IgD-negative memory B cell (primary cell): ENCODE data around the gene CEP126. TPM values are rescaled to one million over a fixed set of nuclear protein-coding genes. Genes with fewer than 3 reads are reported as not detected.

ENCODE experiments used
- H3K27ac Mint-ChIP-seq, 3 donors: one replicate each; pipeline ENCODE4 v1.8.0; 2020 to 2022; ENCODE audit warnings: mild to moderate bottlenecking in 3 of 3, mixed read lengths in 3 of 3, moderate library complexity in 1 of 3
- H3K27me3 Mint-ChIP-seq: one replicate; pipeline ENCODE4 v1.8.0; 2021; ENCODE audit warnings: mixed read lengths
- H3K36me3 Mint-ChIP-seq: one replicate; pipeline ENCODE4 v1.8.0; 2020; ENCODE audit warnings: mild to moderate bottlenecking, mixed read lengths
- H3K4me1 Mint-ChIP-seq, 3 donors: one replicate each; pipeline ENCODE4 v1.8.0; 2020 to 2022; ENCODE audit warnings: mixed read lengths in 3 of 3, mild to moderate bottlenecking in 1 of 3
- H3K4me3 Mint-ChIP-seq, 4 donors: one replicate each; pipeline ENCODE4 v1.8.0; 2020 to 2022; ENCODE audit warnings: mild to moderate bottlenecking in 4 of 4, mixed read lengths in 4 of 4, moderate library complexity in 3 of 4
- H3K9me3 Mint-ChIP-seq, 3 donors: one replicate each; pipeline ENCODE4 v1.8.0; 2020 to 2021; ENCODE audit warnings: mixed read lengths in 3 of 3, mild to moderate bottlenecking in 1 of 3
- polyA plus RNA-seq: library from polyadenylated mRNA; unstranded; fragments of 300-500 nt; fragmentation: Illumina TruSeq; gene quantifications from one replicate; pipeline ENCODE4 v1.2.3, GENCODE V29; 2021

The CEP126 gene, protein sequence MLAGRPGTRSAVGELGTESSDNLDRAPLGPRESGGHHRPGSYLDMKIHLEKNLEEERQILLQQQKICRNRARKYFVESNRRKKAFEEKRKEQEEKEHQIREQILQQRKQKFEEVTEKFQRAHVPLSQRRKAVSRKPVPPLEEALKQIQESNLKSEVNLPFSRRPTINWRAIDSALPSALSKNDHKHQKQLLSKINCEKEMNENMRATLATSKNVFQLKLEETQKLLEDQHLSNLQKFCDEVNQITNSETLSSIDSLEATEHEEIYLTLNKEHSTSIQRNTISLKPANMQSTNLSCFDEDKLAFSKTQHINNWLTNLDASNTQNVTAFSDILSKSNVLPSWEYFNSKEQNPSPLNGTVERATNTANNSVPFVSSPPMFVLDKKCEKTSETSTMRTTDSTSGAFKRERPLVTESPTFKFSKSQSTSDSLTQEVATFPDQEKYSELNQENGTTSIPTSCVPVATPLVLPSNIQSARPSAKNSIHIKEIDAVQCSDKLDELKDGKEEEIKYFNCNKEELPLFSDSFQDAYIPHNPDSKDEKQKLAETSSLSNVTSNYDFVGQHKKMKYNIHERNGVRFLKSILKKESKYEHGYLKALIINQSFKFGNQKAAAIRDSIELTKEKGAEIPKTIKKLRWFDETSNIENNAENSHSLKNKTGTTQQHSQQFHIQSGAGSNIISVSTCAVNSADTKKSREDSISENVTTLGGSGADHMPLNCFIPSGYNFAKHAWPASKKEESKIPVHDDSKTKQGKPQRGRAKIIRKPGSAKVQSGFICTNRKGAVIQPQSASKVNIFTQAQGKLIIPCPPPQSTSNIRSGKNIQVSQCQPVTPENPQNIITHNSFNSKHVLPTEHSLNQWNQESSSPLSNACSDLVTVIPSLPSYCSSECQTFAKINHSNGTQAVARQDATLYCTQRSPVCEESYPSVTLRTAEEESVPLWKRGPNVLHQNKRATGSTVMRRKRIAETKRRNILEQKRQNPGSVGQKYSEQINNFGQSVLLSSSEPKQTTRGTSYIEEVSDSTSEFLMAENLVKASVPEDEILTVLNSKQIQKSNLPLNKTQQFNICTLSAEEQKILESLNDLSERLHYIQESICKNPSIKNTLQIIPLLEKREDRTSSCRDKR
- polyA plus RNA-seq: 0.50 TPM

DNA sequence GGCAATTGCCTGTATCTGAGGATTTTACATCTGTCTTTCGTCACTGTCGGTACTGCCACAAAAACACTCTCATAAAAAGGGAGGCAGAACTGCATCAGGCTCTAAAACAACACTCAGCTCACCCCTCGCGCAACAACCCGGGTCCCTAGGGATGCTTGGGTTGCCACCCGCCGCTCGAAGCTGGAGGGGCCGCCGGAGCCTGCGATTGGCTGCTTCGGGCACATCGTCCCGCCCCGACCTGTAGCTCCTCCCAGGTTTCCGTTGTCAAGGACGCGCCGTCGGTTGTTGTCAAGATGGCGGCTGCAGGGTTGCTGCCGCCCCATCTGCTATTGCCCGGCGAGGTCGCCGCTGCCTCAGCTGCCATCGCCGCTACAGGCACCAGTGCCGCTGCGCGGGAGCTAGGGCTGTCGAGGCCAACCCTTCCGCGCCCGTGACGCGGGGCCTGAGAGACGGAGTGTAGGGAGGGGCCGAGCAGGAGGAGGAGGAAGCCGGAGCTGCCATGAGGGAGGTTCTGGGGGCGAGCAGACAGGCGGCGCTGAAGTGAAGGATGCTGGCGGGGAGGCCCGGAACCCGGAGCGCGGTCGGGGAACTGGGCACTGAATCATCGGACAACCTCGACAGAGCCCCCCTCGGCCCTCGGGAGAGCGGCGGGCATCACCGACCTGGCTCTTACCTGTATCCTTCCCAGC, at the start of gene CEP126:
Gene CEP126, plus strand, starts transcription at position 273 of the 689 bp plus-strand sequence. Its CDS starts 275 bp downstream, at position 548.
- no peaks in the 10 kb centered on the region for H3K27me3 Mint-ChIP-seq
- H3K4me3 Mint-ChIP-seq: peak within 1 kb of the TSS; percentile 93 to 98 (median 94)
- H3K36me3 Mint-ChIP-seq: no peaks in the 10 kb centered on the region
- H3K9me3 Mint-ChIP-seq: no peaks in the 10 kb centered on the region
- peaks cover 22 to 24% (median 22%) of the 10 kb centered on the region in 3 donors for H3K4me1 Mint-ChIP-seq
- H3K27ac Mint-ChIP-seq: peak within 1 kb of the TSS; percentile 96 to 99 (median 97)

DNA sequence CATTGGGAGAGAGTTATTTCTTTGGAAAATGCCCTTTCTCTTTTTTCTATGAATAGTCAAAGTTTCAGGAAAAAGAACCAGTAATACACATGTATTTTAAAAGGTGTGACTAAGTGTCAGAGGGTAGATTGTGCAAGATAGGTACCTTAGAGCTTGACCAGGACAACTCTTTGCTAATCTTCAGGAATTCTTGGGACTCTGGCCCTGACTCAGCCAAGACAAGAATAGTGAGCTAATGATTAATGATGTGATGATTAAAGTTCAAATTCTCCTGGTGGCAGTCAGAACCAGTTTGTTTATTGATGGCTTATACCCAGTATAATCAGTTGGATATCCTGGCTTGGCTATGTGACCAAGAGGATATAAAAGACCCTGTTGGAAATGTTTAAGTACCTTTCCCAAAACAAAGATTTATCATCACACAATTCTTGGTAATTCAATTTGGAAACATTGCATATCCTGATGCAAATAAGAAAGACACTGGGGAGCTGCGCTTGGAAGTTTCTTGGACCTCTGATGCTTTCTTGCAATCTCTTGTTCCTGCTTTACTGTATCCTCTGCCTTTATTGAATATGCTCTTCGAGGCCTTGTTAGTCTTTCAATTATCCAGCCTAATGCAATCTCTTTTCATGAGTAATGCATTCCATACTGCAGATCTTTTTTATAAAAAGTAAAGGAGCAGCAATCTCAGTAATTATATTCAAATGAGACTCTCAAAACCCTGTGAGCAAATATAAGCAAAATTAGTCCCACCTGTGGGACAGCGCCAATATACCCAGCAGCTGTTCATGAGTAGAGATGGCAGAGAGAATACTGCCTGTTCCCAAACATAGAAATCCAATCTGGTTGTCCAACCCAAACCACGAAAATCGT, 48.0 kb upstream of the CEP126 start:
- H3K27ac Mint-ChIP-seq: no peak overlapping the region
- H3K9me3 Mint-ChIP-seq: peaks cover 0 to 5% (median 0%) of the 10 kb centered on the region in 3 donors
- H3K4me3 Mint-ChIP-seq: no peak overlapping the region
- no peaks in the 10 kb centered on the region for H3K36me3 Mint-ChIP-seq
- H3K4me1 Mint-ChIP-seq: no peaks in the 10 kb centered on the region
- no peaks in the 10 kb centered on the region for H3K27me3 Mint-ChIP-seq

DNA sequence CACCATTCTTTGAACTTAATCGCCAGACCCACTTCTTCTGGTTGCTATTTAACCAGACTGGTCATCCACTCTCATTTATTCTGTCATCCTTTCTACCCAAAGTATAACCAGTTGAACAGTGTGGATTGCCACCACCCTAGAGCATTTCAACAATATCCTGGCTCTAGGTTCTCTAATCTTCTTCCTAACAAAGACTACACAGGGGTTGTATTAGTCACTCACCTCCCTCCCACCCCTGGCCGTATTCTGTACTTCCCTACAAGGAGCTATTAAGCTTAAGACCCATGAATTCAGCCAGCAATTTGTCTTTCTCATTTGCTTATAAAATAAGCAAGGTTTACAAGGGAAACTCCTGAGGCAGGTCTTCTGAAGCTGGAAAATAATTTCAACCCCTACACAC, 46.9 kb upstream of the CEP126 start:
- Mint-ChIP-seq H3K4me1 (no peaks in the 10 kb centered on the region), H3K27me3 (no peaks in the 10 kb centered on the region), H3K36me3 (no peaks in the 10 kb centered on the region), H3K4me3 (no peak overlapping the region), H3K9me3 (peaks cover 0 to 5% (median 0%) of the 10 kb centered on the region in 3 donors), H3K27ac (no peak overlapping the region)

DNA sequence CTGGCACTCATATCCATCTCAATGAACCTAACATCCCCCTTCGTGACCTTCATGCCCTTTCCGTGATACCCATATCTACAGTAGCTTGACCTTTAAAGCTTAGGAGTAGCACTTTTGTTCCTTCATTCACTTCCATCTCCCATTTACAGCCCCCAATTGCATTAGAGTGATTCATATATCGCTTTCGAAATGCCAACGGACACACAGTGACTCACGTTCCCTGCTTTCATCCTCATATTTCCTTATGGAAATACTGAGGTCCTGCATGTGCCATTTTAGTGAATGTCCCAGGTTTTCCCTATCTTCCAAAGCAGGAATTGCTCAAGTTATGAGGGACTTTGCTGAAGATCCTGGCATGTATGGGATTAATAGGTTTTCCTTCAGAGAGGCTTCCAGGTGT, 44.3 kb upstream of the CEP126 start:
- Mint-ChIP-seq H3K4me3 (no peak overlapping the region), H3K36me3 (no peaks in the 10 kb centered on the region), H3K9me3 (no peaks in the 10 kb centered on the region), H3K27ac (no peak overlapping the region), H3K27me3 (peaks cover 3% of the 10 kb centered on the region), H3K4me1 (peaks cover 0 to 2% (median 0%) of the 10 kb centered on the region in 3 donors)

DNA sequence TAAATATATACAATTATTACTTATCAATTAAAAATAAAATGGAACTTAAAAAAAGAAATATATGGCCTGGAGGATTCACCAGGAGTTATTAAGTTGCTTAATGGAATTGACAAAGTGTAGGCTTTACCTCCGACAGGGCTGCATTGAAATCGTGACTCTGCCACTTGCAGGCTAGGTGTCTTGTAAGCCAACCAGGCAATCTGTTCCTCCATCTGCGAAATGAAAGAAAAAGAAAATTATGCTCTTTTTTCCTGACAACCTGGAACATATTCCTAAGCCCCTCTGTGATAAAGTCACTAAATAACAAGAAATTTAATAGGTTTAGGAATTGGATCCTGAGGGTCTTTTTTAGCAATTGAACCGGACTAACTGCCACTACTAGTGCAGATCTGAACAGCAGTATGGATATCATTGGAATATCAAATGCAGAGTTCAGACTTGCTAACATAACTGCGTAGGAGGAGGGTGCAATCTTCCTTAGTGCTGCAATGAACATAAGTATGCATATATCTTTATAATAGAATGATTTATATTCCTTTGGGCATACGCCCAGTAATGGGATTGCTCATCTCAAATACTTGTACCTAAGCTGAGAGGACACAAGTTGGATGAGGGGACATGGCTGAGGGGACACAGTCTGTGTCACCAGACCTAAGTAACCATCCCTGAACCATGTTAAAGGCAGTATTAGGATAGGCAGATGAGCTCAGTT, 42.5 kb upstream of the CEP126 start:
- Mint-ChIP-seq H3K27me3 (peaks cover 3% of the 10 kb centered on the region), H3K4me3 (no peak overlapping the region), H3K27ac (no peak overlapping the region), H3K36me3 (no peaks in the 10 kb centered on the region), H3K9me3 (no peaks in the 10 kb centered on the region), H3K4me1 (peaks cover 0 to 2% (median 0%) of the 10 kb centered on the region in 3 donors)

DNA sequence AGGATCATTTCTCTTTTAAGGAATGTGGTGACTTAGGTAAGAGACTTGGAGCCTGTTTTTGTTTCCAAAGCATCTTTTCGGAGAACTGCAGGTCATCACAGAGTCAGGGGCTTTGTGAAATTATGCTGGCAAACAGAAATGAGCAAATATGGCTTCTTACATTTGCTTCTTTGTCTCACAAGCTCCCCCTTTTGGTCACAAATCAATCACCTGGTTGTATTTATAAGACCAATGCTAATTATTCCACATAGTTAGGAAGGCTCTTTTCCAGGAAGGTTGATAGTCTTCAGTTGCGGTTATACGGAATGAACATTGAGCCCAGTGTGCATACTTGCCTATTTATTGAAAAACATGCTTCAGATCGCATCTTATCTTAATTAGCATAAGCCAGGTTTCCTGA, 34.6 kb upstream of the CEP126 start:
- H3K27ac Mint-ChIP-seq: no peak overlapping the region
- H3K4me1 Mint-ChIP-seq: no peaks in the 10 kb centered on the region
- H3K4me3 Mint-ChIP-seq: no peak overlapping the region
- H3K36me3 Mint-ChIP-seq: no peaks in the 10 kb centered on the region
- H3K27me3 Mint-ChIP-seq: peaks cover 13% of the 10 kb centered on the region
- H3K9me3 Mint-ChIP-seq: peaks cover 0 to 2% (median 0%) of the 10 kb centered on the region in 3 donors

DNA sequence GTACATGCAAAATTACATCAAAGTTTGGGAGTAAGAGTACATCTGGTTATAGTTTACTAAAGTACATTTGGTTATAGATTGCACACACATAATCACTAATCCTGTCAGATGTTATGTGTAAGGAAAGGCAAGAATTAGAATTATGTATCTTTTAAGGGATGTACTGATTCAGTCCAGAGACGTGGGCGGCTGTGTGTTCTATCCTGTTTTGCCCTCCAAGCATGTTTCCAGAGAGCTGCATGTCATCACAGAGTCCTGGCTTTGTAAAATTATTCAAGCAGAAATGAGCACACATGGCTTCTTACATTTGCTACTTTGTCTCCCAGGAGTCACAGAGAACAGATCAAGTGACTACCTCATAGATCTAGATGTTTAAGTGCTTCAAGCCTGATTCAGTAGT, 33.2 kb upstream of the CEP126 start:
- Mint-ChIP-seq H3K9me3 (peaks cover 0 to 2% (median 0%) of the 10 kb centered on the region in 3 donors), H3K4me3 (no peak overlapping the region), H3K27me3 (peaks cover 13% of the 10 kb centered on the region), H3K36me3 (no peaks in the 10 kb centered on the region), H3K27ac (no peak overlapping the region), H3K4me1 (no peaks in the 10 kb centered on the region)

DNA sequence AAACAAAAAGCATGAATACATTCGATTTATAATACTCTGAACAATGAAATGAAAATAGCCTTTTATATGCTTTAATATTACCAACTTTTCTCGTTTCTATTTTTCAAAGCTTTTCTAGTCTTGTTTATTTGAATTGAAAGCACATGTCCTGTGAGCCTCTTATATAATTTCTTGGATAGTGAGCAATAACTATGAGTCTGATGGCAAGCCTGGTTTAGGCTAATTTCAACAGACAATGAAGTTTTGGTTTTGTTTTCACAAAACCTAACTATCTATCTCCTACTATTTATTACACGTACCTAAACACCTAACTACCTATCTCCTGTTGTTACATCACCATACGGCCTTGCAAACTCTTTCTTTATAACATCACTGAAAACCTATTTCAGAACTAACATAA, 29.2 kb upstream of the CEP126 start:
- Mint-ChIP-seq H3K4me3 (no peak overlapping the region), H3K4me1 (peaks cover 0 to 6% (median 0%) of the 10 kb centered on the region in 3 donors), H3K36me3 (no peaks in the 10 kb centered on the region), H3K9me3 (no peaks in the 10 kb centered on the region), H3K27ac (no peak overlapping the region), H3K27me3 (peaks cover 7% of the 10 kb centered on the region)

DNA sequence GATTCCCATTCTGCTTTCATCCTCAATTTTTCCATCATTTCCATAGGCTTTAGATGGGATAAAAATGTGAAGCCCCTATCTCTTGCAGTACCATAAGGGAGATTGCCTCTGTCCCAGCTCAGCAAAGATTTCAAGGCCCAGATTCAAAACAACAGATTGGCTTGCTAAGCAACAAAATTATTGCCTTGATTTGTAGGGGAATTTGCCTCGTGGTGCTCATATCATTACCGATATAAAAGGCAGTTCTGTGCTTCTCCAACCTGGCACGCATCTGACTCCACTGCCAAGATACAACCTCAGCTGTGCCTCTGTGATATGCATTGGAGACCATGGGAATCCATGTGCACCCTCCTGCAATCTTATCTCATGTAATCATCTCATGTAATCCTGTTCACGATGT, 25.0 kb upstream of the CEP126 start:
- no peaks in the 10 kb centered on the region for H3K36me3 Mint-ChIP-seq
- peak overlapping the region in 1 of 3 donors; percentile 3 for H3K27ac Mint-ChIP-seq
- H3K4me1 Mint-ChIP-seq: peaks cover 0 to 6% (median 0%) of the 10 kb centered on the region in 3 donors
- H3K9me3 Mint-ChIP-seq: peaks cover 0 to 5% (median 0%) of the 10 kb centered on the region in 3 donors
- no peaks in the 10 kb centered on the region for H3K27me3 Mint-ChIP-seq
- H3K4me3 Mint-ChIP-seq: no peak overlapping the region

DNA sequence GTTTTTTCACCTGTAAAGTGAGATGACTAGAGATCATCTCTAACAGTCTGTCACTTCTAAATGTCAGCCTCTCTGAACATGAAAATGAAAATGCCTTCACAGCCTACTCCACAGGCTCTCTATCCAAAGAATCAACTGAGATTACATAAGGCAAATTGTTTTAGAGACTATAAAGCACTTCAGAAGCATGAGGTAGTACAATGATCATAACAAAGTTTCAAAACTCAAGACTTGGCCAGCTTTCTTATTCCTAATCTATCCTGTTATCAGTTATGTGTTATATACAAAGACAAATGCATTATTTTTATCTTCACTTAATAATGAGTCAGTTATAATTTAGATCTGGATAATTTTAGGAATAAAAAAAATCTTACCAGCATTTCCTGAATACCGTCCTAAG, 20.3 kb upstream of the CEP126 start:
- Mint-ChIP-seq H3K27ac (no peak overlapping the region), H3K27me3 (peaks cover 3% of the 10 kb centered on the region)

DNA sequence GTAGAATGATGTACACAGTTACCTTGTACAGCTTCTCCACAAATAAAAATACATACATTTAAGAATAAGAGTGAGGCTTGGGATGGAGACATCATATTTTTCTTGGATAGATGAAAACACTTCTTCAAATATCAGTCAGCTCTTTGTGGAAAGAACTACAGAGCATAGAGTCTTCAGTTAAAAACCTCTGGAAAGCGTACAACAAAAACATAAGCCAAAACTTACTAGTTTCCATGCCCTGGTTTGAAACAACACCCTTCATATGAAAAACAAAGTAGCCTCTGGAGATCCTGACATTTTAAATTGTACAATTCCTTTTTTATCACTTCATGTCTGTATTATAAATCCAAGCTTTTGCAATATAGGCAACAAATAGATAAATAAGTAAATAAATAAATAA, 7.0 kb upstream of the CEP126 start:
- H3K36me3 Mint-ChIP-seq: no peaks in the 10 kb centered on the region
- H3K4me1 Mint-ChIP-seq: no peaks in the 10 kb centered on the region
- H3K27me3 Mint-ChIP-seq: peaks cover 4% of the 10 kb centered on the region
- H3K9me3 Mint-ChIP-seq: peaks cover 0 to 1% (median 1%) of the 10 kb centered on the region in 3 donors
- no peak overlapping the region for H3K27ac Mint-ChIP-seq
- no peak overlapping the region for H3K4me3 Mint-ChIP-seq

More for the DNA sequence above, 20.3 kb upstream of the CEP126 start:
- Mint-ChIP-seq H3K4me1 (peaks cover 0 to 6% (median 0%) of the 10 kb centered on the region in 3 donors), H3K4me3 (no peak overlapping the region), H3K36me3 (peaks cover 2% of the 10 kb centered on the region), H3K9me3 (peaks cover 0 to 7% (median 1%) of the 10 kb centered on the region in 3 donors)

DNA sequence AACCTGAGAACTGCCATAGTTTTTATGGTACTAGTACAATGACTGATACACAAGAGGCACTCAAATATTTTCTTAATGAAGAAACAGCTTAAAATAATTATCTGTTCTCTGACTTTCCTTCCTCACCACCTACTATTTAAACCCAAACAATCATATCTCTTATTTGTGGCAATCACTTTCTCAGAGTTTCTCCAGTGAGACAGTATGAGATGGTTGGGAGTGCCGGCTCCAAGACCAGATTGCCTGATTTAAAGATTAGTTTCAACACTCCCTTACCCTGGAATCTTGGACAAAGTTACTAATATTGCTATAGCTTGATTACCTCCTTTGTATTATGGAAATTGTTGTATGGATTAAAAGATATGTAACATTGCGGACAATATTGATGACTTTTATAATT, 5.7 kb upstream of the CEP126 start:
- Mint-ChIP-seq H3K27me3 (peaks cover 4% of the 10 kb centered on the region), H3K4me3 (no peak overlapping the region), H3K4me1 (peaks cover 0 to 2% (median 0%) of the 10 kb centered on the region in 3 donors), H3K27ac (no peak overlapping the region), H3K36me3 (no peaks in the 10 kb centered on the region), H3K9me3 (peaks cover 0 to 1% (median 1%) of the 10 kb centered on the region in 3 donors)

DNA sequence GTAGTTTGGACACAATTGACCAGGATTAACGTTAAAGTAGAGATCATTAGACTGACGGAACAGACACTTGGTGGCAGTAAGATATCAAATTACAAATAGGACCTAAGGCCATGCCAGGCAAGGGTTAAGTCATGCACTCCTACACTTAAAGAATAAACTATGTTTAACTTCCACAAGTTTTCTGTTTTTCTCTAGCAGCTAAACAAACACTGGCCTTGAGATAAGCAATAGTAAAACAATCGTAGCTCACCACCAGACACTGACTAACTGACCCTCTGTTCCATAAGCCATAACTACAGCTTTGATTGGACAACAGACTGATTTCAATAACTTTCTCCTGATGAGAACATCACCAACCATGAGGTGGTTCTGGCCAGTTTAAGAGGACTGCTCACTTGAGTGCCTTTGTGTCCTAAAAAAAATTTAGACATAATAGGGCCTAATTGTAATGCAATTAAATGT, 2.0 kb upstream of the CEP126 start:
- Mint-ChIP-seq H3K27me3 (no peaks in the 10 kb centered on the region), H3K4me3 (no peak overlapping the region), H3K36me3 (no peaks in the 10 kb centered on the region), H3K4me1 (peaks cover 20 to 24% (median 22%) of the 10 kb centered on the region in 3 donors), H3K27ac (no peak overlapping the region), H3K9me3 (peaks cover 0 to 1% (median 0%) of the 10 kb centered on the region in 3 donors)
